OCI-LY7 (cell line): ENCODE measurements around the gene RNF114. TPM values are rescaled to one million over a fixed set of nuclear protein-coding genes. Genes with fewer than 3 reads are reported as not detected.

Experiments
- BruUV-seq: library from RNA; stranded (reverse); fragments of 400-500 nt; replicated peaks from 2 replicates; lab custom pipeline; 2021; lab: Mats Ljungman, UMichigan
- CTCF ChIA-PET: fragments of 300-600 bp; sonication (Branson Sonifier 250); formaldehyde crosslinking; loops from one replicate; lab custom pipeline; 2022; ENCODE audit warnings: antibody characterized with exemption; ENCODE audit not compliant: unreplicated experiment; lab: Charles Lee
- POLR2A ChIA-PET: fragments of 300-600 bp; sonication (Branson Sonifier 250); formaldehyde crosslinking; loops from one replicate; lab custom pipeline; 2022; ENCODE audit warnings: antibody characterized with exemption; lab: Charles Lee
- DNase-seq: peaks from one replicate; pipeline ENCODE4 v3.0.0-alpha.2; 2015; ENCODE audit warnings: low spot score
- H2AFZ ChIP-seq: fragments of 200-600 bp; sonication (generic), shearing (Covaris generic); 2 replicates; pipeline ENCODE4 v1.6.1; 2014; ENCODE audit warnings: mild to moderate bottlenecking, antibody characterized with exemption, low read length, moderate library complexity
- H3K27ac ChIP-seq: fragments of 200-600 bp; sonication (generic); 2 replicates; pipeline ENCODE4 v1.5.1; 2014; ENCODE audit warnings: mixed run types, low read depth, mild to moderate bottlenecking, moderate library complexity, low read length, inconsistent platforms; ENCODE audit not compliant: poor library complexity, severe bottlenecking
- H3K36me3 ChIP-seq: fragments of 200-600 bp; sonication (generic); 2 replicates; pipeline ENCODE4 v1.6.1; 2014; ENCODE audit warnings: mild to moderate bottlenecking, antibody characterized with exemption, low read length, moderate library complexity, mixed read lengths; ENCODE audit not compliant: insufficient read depth
- H3K4me1 ChIP-seq: fragments of 200-600 bp; sonication (generic); 2 replicates; pipeline ENCODE4 v1.5.1; 2014; ENCODE audit warnings: mild to moderate bottlenecking, low read length; ENCODE audit not compliant: insufficient read depth, poor library complexity, severe bottlenecking
- H3K4me2 ChIP-seq: fragments of 200-600 bp; sonication (generic); 2 replicates; pipeline ENCODE4 v1.6.1; 2014; ENCODE audit warnings: mild to moderate bottlenecking, low read length
- H3K4me3 ChIP-seq: fragments of 200-600 bp; sonication (generic); 2 replicates; pipeline ENCODE4 v1.5.1; 2014; ENCODE audit warnings: mild to moderate bottlenecking, low read depth, low read length; ENCODE audit not compliant: poor library complexity, severe bottlenecking
- H3K79me2 ChIP-seq: fragments of 200-600 bp; sonication (generic); 2 replicates; pipeline ENCODE4 v1.6.1; 2016; ENCODE audit warnings: low read depth, mild to moderate bottlenecking, low read length, moderate library complexity, mixed read lengths; ENCODE audit not compliant: insufficient read depth
- H3K9me2 ChIP-seq: fragments of 200-600 bp; sonication (generic); 2 replicates; pipeline ENCODE4 v1.6.1; 2016; ENCODE audit warnings: mild to moderate bottlenecking, low read length, mixed read lengths; ENCODE audit not compliant: insufficient read depth
- H3K9me3 ChIP-seq: fragments of 200-600 bp; sonication (generic); 2 replicates; pipeline ENCODE4 v1.6.1; 2014; ENCODE audit warnings: mild to moderate bottlenecking, mixed run types, low read length, mixed read lengths
- H4K20me1 ChIP-seq: fragments of 200-600 bp; sonication (generic); 2 replicates; pipeline ENCODE4 v1.6.1; 2014; ENCODE audit warnings: mild to moderate bottlenecking, antibody characterized with exemption, low read length, moderate library complexity, mixed read lengths; ENCODE audit not compliant: insufficient read depth
- EZH2phosphoT487 ChIP-seq: fragments of 200-600 bp; sonication (generic); IDR thresholded peaks from 2 replicates; pipeline ENCODE4 v1.6.1; 2018; ENCODE audit warnings: low read depth, borderline replicate concordance, mild to moderate bottlenecking, mixed run types, antibody characterized with exemption, low read length, moderate library complexity, mixed read lengths
- intact Hi-C: fragments of 100-400 bp; cut with micrococcal nuclease; formaldehyde crosslinking; loops from one replicate; pipeline ENCODE4 v1.10.0; 2022; ENCODE audit not compliant: unreplicated experiment
- total RNA-seq, 2 experiments: library from RNA; depleted of rRNA in 1 of 2; stranded (reverse); fragments of >200 nt in 1 of 2; shearing (Covaris generic) in 1 of 2; gene quantifications; 2 replicates each; pipeline ENCODE4 v1.2.3, GENCODE V29; 2014 to 2022
- TF ChIP-seq, protein P1 (sequence below): fragments of 200-600 bp; sonication (generic); conservative IDR thresholded peaks from 2 replicates; pipeline ENCODE4 v1.5.1; 2014; ENCODE audit warnings: mild to moderate bottlenecking, antibody characterized with exemption, low read length, moderate library complexity, mixed read lengths

Gene RNF114
- total RNA-seq, 2 experiments from 2014 or later = 48.4 to 62.4 TPM

DNA sequence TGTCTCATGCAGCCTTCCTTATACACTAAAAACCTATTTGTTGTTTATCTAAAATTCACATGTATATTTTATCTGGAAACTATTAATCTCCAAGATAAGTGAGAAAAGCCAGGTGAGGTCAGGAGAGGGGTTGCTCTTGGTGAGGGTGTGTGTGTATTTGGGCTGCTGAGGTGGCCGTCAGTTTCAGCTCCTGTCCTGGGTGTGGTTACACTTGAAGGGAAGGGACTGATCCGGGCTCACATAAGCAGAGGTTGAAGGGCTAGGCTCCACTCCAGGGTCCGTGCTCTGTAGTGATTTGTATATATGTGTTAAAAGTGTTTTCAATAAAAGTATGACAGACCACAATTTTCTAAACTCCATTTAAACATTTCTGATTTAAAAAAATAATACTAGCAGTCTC is 33.0 kb downstream of the RNF114 start:
- H2AFZ ChIP-seq = no peak overlapping the region
- H3K4me1 ChIP-seq = no peaks in the 10 kb centered on the region
- no peak overlapping the region for H3K4me3 ChIP-seq
- no TSS peak for BruUV-seq
- H3K9me3 ChIP-seq = no peaks in the 10 kb centered on the region
- ChIA-PET POLR2A (no interaction called here), CTCF (no interaction called here)
- H3K79me2 ChIP-seq = no peaks in the 10 kb centered on the region
- no peaks in the 10 kb centered on the region for H3K9me2 ChIP-seq
- no peak overlapping the region for H3K27ac ChIP-seq
- H4K20me1 ChIP-seq = no peaks in the 10 kb centered on the region
- intact Hi-C loops = no loop called here
- H3K36me3 ChIP-seq = no peaks in the 10 kb centered on the region
- no peak for DNase-seq
- TF ChIP-seq EZH2phosphoT487 = no peak
- TF ChIP-seq, protein P1, sequence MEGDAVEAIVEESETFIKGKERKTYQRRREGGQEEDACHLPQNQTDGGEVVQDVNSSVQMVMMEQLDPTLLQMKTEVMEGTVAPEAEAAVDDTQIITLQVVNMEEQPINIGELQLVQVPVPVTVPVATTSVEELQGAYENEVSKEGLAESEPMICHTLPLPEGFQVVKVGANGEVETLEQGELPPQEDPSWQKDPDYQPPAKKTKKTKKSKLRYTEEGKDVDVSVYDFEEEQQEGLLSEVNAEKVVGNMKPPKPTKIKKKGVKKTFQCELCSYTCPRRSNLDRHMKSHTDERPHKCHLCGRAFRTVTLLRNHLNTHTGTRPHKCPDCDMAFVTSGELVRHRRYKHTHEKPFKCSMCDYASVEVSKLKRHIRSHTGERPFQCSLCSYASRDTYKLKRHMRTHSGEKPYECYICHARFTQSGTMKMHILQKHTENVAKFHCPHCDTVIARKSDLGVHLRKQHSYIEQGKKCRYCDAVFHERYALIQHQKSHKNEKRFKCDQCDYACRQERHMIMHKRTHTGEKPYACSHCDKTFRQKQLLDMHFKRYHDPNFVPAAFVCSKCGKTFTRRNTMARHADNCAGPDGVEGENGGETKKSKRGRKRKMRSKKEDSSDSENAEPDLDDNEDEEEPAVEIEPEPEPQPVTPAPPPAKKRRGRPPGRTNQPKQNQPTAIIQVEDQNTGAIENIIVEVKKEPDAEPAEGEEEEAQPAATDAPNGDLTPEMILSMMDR = no peak
- H3K4me2 ChIP-seq = no peak overlapping the region

DNA sequence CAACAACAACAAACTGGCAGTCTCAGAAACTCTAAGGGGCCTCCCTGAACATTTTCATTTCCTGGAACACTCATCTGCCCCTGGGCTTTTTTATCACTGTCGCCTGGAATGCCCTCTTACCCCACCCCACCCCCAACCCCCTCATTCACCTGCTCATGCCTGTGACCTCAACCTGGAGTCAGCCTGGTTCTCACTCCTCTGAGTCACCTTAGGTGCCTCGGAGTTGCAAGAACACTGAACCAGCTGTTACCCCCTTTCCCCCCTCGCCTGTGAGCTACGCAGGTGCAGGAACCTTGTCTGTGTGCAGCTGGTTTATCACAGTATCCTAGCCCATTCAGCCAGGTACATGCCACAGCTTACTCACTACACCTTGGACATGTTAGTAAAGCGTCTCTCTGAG is 33.7 kb downstream of the RNF114 start:
- Histone ChIP-seq H3K9me3 (no peaks in the 10 kb centered on the region), H3K4me1 (no peaks in the 10 kb centered on the region), H3K9me2 (no peaks in the 10 kb centered on the region), H4K20me1 (no peaks in the 10 kb centered on the region), H3K36me3 (no peaks in the 10 kb centered on the region), H3K4me3 (no peak overlapping the region), H2AFZ (no peak overlapping the region), H3K27ac (no peak overlapping the region), H3K4me2 (no peak overlapping the region), H3K79me2 (no peaks in the 10 kb centered on the region)
- BruUV-seq = no TSS peak
- POLR2A ChIA-PET = interaction anchor here (0.6 kb wide), 1 partner anchor 9 kb away, joined by 3 read pairs; no protein-coding TSS in a partner anchor
- no peak for TF ChIP-seq EZH2phosphoT487
- TF ChIP-seq, protein P1 = no peak
- CTCF ChIA-PET = interaction anchor here (1.0 kb wide), 1 partner anchor 98 kb away, joined by 3 read pairs; no protein-coding TSS in a partner anchor
- intact Hi-C loops = no loop called here
- DNase-seq = no peak

DNA sequence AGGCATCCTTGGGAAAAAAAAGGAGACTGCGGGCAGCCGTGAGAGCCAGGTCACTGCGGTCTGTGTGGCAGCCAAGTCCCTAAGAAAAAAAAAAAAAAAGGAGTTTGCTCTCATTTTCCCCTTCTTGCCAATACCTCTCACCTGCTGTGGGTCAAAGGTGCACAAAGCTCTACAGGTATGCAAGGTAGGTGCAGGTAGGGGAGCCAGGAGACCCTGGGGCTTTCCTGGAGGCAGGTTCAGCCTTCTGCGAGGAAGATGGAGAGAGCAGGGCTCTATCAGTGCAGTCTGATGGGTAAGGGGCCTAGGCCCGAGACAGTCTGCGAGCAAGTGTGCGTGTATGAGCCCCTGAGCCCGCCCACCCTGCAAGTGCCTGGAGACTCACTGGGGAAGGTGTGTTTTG is 34.3 kb downstream of the RNF114 start:
- Histone ChIP-seq H3K9me3 (no peaks in the 10 kb centered on the region), H3K9me2 (no peaks in the 10 kb centered on the region), H3K4me1 (no peaks in the 10 kb centered on the region), H3K36me3 (no peaks in the 10 kb centered on the region), H3K4me2 (no peak overlapping the region), H3K4me3 (no peak overlapping the region), H2AFZ (no peak overlapping the region), H3K27ac (no peak overlapping the region), H4K20me1 (no peaks in the 10 kb centered on the region), H3K79me2 (no peaks in the 10 kb centered on the region)
- no TSS peak for BruUV-seq
- intact Hi-C loops = no loop called here
- CTCF ChIA-PET = interaction anchor here (1.0 kb wide), 1 partner anchor 98 kb away, joined by 3 read pairs; no protein-coding TSS in a partner anchor
- POLR2A ChIA-PET = interaction anchor here (0.6 kb wide), 1 partner anchor 8 kb away, joined by 3 read pairs; no protein-coding TSS in a partner anchor
- DNase-seq = no peak
- TF ChIP-seq, protein P1 = no peak
- no peak for TF ChIP-seq EZH2phosphoT487
